GM21576 (cell line): Measurements from ENCODE around the gene DIP2C.
"Not testable (repeated sequence)": the region's sequence is repeated elsewhere in the genome, so short reads cannot be mapped to it uniquely, and the experiment has no call there.

ENCODE experiments used
- ATAC-seq: cut with Tn5 transposase; IDR thresholded peaks from one replicate; pipeline ENCODE4 v1.9.1; 2021; ENCODE audit warnings: mild to moderate bottlenecking, moderate library complexity; ENCODE audit not compliant: unreplicated experiment

DIP2C gene

GRCh38 chr10:661597-662222, 27.8 kb downstream of the DIP2C start:
- no peak for ATAC-seq

GRCh38 chr10:660970-661596, 28.4 kb downstream of the DIP2C start:
- no peak for ATAC-seq

- ATAC-seq, result no peak
These were observed 29.0 kb downstream of the DIP2C start for GRCh38 chr10:660413-660969.

- ATAC-seq, result no peak
These were observed 29.8 kb downstream of the DIP2C start for GRCh38 chr10:659688-660141.

GRCh38 chr10:657816-658350, 31.6 kb downstream of the DIP2C start:
- ATAC-seq, result not testable (repeated sequence)

GRCh38 chr10:656883-657282, 32.6 kb downstream of the DIP2C start:
- no peak for ATAC-seq

- ATAC-seq, result no peak
These were observed 34.3 kb downstream of the DIP2C start for GRCh38 chr10:655184-655583.

- no peak for ATAC-seq
These were observed 34.8 kb downstream of the DIP2C start for GRCh38 chr10:654647-654996.

- ATAC-seq, result no peak
These were observed 35.3 kb downstream of the DIP2C start for GRCh38 chr10:653991-654646.

- ATAC-seq, result not testable (repeated sequence)
These were observed 36.5 kb downstream of the DIP2C start for GRCh38 chr10:652832-653459.

- ATAC-seq, result no peak
These were observed 37.2 kb downstream of the DIP2C start for GRCh38 chr10:652233-652632.

GRCh38 chr10:651692-652091, 37.8 kb downstream of the DIP2C start:
- no peak for ATAC-seq

GRCh38 chr10:650886-651615, 38.4 kb downstream of the DIP2C start:
- no peak for ATAC-seq

GRCh38 chr10:650441-650851, 39.0 kb downstream of the DIP2C start:
- ATAC-seq, result no peak

GRCh38 chr10:649798-650440, 39.5 kb downstream of the DIP2C start:
- ATAC-seq, result no peak

- no peak for ATAC-seq
These were observed 40.0 kb downstream of the DIP2C start for GRCh38 chr10:649445-649797.

- not testable (repeated sequence) for ATAC-seq
These were observed 42.4 kb downstream of the DIP2C start for GRCh38 chr10:647019-647418.

GRCh38 chr10:646118-646524, 43.3 kb downstream of the DIP2C start:
- no peak for ATAC-seq

GRCh38 chr10:644943-645334, 44.5 kb downstream of the DIP2C start:
- no peak for ATAC-seq
